GM12872 (cell line): ENCODE measurements around the gene GALR2.

Source experiments
- TF ChIP-seq, protein P1 (sequence below): IDR thresholded peaks from 3 replicates; pipeline ENCODE4 v1.5.1; 2011; ENCODE audit warnings: low read depth, mild to moderate bottlenecking, low read length, moderate library complexity; ENCODE audit not compliant: insufficient read depth

GALR2 gene

GRCh38 chr17:76103274-76104139 lies 28.9 kb downstream of the GALR2 start, which contains the start of gene EXOC7:
TSS of gene EXOC7 (minus strand) at chr17:76103787. CDS start at chr17:76103692, 95 bp downstream.
- TF ChIP-seq, protein P1, sequence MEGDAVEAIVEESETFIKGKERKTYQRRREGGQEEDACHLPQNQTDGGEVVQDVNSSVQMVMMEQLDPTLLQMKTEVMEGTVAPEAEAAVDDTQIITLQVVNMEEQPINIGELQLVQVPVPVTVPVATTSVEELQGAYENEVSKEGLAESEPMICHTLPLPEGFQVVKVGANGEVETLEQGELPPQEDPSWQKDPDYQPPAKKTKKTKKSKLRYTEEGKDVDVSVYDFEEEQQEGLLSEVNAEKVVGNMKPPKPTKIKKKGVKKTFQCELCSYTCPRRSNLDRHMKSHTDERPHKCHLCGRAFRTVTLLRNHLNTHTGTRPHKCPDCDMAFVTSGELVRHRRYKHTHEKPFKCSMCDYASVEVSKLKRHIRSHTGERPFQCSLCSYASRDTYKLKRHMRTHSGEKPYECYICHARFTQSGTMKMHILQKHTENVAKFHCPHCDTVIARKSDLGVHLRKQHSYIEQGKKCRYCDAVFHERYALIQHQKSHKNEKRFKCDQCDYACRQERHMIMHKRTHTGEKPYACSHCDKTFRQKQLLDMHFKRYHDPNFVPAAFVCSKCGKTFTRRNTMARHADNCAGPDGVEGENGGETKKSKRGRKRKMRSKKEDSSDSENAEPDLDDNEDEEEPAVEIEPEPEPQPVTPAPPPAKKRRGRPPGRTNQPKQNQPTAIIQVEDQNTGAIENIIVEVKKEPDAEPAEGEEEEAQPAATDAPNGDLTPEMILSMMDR, result no peak

GRCh38 chr17:76104140-76104895 lies 29.7 kb downstream of the GALR2 start:
- TF ChIP-seq, protein P1, result no peak

- TF ChIP-seq, protein P1, result no peak
Observed at GRCh38 chr17:76104896-76105231, 30.3 kb downstream of the GALR2 start.

- TF ChIP-seq, protein P1, result no peak
Observed at GRCh38 chr17:76106703-76107102, 32.1 kb downstream of the GALR2 start.

GRCh38 chr17:76107509-76107908 lies 32.9 kb downstream of the GALR2 start:
- TF ChIP-seq, protein P1, result peak; percentile 35; the same call in 2 of the 3 replicates

GRCh38 chr17:76111956-76112355 lies 37.4 kb downstream of the GALR2 start:
- TF ChIP-seq, protein P1, result no peak

GRCh38 chr17:76115138-76115754 lies 40.7 kb downstream of the GALR2 start:
- TF ChIP-seq, protein P1, result no peak
